OCI-LY1 (cell line): ENCODE results near the gene C13orf46.

Experiments used
- EZH2 ChIP-seq: fragments of 200-600 bp; sonication (generic), shearing (Covaris generic); IDR thresholded peaks from 2 replicates; pipeline ENCODE4 v1.8.0; 2017; ENCODE audit warnings: borderline replicate concordance, mixed run types, mild to moderate bottlenecking, antibody characterized with exemption, low read length, moderate library complexity, mixed read lengths
- TF ChIP-seq, protein P1 (sequence below): fragments of 200-600 bp; sonication (generic), shearing (Covaris generic); IDR thresholded peaks from 2 replicates; pipeline ENCODE4 v1.5.1; 2017; ENCODE audit warnings: mild to moderate bottlenecking, antibody characterized with exemption, low read length, moderate library complexity, mixed read lengths

DNA sequence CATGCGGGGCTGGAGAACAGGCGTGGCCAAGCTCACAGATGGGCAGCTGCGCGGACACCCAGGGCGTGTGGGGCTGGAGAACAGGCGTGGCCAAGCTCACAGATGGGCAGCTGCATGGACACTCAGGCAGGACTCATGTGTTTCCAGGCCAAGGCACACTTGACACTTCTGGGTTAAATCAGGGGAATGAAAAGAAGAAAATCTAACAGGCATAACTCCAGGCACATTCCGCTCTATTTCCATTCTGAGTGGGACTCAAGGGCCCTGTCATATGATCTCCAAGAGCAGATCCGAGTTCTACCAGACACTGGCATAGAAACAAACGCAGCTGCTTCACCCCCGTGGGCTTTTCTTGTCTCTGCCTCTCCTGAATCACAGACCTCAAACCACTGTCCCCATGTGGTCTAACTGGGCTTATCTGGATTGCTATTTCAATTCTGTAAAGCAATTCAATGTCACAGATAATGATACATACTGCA is 17.4 kb upstream of the C13orf46 start:
- TF ChIP-seq EZH2 = no peak
- TF ChIP-seq, protein P1, sequence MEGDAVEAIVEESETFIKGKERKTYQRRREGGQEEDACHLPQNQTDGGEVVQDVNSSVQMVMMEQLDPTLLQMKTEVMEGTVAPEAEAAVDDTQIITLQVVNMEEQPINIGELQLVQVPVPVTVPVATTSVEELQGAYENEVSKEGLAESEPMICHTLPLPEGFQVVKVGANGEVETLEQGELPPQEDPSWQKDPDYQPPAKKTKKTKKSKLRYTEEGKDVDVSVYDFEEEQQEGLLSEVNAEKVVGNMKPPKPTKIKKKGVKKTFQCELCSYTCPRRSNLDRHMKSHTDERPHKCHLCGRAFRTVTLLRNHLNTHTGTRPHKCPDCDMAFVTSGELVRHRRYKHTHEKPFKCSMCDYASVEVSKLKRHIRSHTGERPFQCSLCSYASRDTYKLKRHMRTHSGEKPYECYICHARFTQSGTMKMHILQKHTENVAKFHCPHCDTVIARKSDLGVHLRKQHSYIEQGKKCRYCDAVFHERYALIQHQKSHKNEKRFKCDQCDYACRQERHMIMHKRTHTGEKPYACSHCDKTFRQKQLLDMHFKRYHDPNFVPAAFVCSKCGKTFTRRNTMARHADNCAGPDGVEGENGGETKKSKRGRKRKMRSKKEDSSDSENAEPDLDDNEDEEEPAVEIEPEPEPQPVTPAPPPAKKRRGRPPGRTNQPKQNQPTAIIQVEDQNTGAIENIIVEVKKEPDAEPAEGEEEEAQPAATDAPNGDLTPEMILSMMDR = no peak
